ENCODE results near the gene MOCS1. TPM values are rescaled to one million over a fixed set of nuclear protein-coding genes. Genes with fewer than 3 reads are reported as not detected.

MOCS1 gene
- total RNA-seq, 1 donor from 2014 or later: 29.7 TPM

DNA sequence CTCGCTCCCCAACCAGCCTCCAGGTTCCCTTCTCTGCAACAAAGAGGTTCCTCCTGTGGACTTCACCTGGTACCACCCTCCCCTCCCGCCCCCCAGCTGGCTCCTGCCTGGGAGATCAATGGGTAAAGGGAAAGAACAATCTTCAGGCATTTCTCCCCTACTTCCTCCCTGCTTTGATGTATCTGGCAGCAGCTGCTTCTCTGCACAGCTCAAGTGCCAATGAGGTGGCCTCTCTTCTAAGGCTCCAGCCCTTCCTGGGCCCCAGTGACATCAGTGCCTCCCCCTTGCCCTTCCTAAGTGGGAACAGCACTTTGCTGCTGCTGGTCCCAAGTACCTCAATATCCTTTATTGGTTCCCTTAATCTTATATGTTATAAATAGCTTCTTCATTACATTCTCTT is 23.5 kb downstream of the MOCS1 start:
- DNase-seq: no peak
- intact Hi-C loops (cut with DNase I): no loop called here

DNA sequence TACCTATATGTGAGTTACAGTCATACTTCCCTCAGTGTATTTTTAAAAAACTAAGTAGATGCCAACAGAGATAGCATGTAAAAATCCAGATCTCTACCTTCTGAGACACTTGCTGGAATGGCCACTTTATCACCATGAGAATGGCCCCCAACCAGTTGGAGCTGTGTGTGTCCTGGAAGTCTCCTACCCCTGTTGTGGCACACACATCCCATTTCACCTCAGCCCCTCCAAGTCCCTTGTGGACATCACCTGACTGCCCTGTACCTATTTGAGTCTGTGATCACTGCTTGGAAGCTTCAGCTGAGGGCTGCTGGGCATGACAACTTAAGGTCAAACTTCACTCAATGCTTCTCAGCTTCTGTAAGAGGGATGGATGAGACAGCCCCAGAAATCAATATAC is 24.1 kb downstream of the MOCS1 start:
- intact Hi-C loops (cut with DNase I): no loop called here
- ATAC-seq (ENCODE audit: poor library complexity) (no peak), DNase-seq (no peak)

More for the DNA sequence above, 23.5 kb downstream of the MOCS1 start:
- no peak for ATAC-seq (ENCODE audit: poor library complexity)

DNA sequence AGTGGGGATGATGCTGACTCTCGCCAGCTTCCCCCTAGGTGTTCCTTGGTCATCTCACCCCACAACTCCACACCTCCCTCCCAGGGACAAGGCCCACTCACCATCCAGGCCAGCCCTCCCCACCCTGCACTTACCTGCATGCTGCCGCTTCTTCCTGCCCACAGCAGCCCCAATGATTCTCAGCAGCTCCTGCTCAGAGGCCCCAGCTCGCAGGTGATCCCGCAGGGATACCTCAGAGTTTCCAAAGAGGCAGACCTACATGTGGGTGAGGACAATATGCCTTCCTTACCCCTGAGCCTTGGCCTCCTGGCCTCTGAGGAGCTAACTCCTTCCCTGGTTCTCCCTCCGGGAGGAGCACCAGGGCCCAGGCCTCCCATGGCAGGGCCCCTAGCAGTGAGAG is 24.6 kb downstream of the MOCS1 start:
- intact Hi-C loops (cut with DNase I): no loop called here
- ATAC-seq (ENCODE audit: poor library complexity): no peak
- DNase-seq: no peak

DNA sequence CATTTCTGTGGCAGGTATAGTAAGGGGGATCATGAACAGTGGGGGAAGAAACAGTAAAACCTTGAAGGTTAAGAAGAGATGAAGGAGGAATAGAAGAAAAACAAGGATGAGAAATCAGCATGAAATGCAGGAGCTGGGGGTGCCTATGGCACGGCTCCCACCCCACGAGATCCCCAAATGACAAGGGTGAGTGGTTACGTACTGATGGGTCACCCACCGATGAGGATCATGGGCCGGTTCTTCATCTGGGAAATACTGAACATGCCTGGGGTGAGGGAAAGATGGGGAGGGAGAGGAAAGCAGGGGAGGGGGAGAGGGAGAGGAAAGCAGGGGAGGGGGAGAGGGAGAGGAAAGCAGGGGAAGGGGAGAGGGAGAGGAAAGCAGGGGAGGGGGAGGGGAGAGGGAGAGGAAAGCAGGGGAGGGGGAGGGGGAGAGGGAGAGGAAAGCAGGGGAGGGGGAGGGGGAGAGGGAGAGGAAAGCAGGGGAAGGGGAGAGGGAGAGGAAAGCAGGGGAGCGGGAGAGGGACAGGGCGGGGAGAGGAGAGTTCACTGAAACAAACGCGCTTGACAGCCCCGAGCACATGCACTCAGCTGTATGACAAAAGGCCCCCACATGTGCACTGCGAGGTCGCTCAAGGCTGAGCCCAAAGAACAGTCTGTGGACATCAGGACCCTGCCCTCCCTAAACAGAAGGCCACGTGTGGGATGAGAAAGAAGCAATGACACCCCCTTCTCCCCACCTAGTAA is 25.3 kb downstream of the MOCS1 start:
- ATAC-seq (ENCODE audit: poor library complexity) (no peak), DNase-seq (no peak)
- intact Hi-C loops (cut with DNase I): no loop called here

DNA sequence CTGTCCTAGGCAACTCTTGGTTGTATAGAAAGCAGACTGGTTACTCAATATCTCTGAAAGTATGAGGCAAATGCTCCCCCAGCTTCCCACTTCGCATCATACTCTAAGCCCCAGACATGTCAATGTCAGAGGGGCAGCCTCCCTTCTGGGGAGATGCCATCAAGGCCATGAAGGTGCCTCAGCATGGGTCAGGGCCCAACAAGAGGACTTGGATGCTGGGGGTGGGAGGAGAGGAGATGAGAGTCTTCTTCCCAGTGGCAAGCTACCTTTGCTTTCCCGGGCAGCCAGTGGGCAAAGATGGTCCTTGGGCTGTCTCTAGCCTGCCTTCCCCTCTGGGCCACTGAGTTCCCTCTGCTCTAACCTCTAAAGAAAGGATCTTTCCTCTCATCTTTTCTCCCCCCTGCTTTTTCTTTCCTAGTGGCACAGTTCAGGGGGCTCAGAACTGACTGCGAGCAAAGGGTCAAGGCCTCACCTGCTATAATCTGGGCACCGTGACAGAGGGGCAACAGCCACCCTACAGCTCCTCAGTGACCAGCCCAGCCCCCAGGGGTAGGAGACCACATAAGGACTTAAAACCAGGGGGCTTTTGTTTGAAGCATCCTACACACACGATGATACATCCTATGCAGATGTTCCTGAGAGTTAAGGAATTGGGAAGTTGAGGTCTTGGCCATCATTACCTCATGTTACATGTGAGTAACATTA is 26.2 kb downstream of the MOCS1 start:
- ATAC-seq (ENCODE audit: poor library complexity) (no peak), DNase-seq (no peak)
- intact Hi-C loops (cut with DNase I): no loop called here

DNA sequence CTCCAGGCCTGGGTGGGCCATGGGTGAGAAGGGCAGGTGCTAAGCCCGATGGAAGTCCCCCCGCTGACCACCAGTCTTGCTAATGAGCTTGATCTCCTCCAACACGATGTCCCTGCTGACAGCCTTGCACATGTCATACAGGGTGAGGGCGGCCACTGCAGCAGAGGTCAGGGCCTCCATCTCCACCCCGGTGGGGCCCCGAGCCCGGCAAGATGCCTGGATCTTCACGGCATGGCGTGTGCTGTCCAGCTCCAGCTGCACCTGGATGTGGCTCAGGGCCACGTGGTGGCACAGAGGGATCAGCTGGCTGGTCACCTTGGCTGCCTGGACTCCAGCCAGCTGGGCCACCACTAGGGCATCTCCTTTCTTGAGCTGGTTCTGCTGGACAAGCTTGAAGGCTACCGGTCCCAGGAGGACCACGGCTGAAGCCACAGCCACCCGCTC is 27.9 kb downstream of the MOCS1 start:
- intact Hi-C loops (cut with DNase I): no loop called here
- DNase-seq: no peak
- no peak for ATAC-seq (ENCODE audit: poor library complexity)

DNA sequence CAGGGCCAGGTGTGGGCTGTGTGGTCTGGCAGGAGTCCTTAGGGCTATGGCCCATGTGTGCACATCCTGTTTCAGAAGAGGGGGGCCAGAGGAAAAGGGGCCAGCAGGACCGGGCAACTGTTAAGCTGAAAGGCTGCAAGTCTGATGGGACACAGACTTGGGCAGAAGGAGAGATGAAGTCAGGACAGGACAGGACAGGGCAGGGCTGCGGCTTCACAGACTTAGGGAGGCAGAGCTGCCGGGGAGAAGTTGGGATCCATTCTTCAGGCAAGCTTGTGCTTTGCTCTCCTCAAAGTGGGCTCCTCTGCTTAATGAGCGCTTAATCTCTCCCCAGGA is 28.7 kb downstream of the MOCS1 start:
- intact Hi-C loops (cut with DNase I): no loop called here
- no peak for DNase-seq
- no peak for ATAC-seq (ENCODE audit: poor library complexity)

DNA sequence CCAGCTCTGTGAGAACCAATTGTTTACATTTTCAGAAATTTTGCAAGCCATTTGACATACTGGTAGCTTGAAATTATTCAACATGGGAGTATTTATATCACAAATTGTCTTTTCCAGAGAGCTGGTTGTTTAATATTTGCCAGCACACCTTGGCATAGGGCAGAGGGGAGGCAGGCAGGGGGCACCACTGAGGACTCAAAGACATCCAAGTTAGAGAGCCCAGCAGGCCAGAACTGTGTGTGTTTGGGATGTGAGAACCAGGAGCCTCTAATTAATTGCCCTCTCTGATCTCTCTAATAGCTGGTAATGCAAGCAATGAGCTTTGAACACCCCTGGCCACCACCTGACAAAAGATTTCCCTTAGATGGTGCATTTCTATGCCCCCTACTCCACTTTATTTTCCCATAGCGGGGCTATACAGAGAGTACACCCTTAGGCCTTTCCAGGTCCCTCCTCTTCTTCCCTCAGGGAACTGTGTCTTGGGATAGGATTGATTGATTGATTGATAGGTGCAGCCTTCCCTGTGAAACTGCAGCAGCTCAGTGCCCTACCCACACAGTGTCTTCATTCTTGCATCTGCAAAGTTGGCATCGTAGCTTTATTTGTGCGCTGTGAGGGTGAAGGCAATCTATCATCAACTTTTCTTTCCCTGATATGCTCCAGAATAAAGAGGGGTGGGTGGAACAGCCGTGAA is 29.2 kb downstream of the MOCS1 start:
- DNase-seq (no peak), ATAC-seq (ENCODE audit: poor library complexity) (no peak)
- intact Hi-C loops (cut with DNase I): no loop called here

DNA sequence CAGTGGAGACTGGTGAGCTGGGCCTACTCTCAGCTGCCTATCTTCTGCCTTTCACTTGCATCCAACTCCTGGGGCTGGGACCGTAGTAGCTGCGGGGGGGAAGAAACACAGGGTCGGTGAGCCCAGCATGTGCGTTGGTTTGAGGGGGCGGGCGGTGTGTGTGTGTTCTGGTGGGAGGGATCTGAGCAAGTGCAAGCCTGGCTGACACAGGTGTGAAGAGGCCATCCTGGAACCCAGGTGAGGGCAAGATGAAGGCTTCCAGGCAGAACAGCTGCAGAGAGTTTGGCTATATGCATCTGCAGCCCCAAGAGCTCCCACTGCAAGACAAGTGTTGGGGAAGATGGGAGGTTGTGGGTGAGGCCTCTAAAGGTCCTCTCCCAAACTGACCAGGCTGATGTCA is 30.6 kb downstream of the MOCS1 start:
- DNase-seq: no peak
- no peak for ATAC-seq (ENCODE audit: poor library complexity)
- intact Hi-C loops (cut with DNase I): no loop called here

DNA sequence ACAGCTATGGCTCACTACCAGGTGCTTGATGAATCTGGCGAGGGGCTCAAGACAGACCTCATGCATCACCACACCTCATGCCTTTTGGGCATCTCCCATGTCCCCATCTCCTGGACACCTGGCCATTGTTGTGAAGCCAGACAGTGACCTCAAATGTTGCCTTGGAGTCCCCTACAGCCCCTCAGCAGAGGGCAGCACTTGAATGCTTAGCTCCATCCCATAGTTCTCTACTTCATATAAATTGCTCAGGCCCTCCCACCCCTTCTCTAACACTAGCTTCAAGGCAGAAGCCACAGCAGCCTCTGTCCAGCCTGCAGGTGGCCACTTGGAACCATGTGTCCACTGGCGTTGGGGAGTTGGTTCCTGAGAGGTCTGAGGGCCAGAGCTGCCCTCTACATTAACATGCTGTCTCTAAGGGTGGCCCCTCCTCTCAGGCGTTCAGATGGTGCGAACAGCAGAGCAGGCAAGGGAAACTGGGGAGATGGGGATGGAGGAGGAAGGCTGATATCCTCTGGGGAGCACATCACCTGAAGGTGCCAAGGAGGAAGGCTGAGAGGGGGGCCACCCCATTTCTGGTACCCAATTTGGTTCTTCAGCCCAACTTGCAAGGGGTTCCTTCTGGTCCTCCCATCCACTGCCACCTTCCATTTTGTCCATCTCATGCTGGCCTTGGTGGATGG is 31.3 kb downstream of the MOCS1 start:
- DNase-seq (no peak), ATAC-seq (ENCODE audit: poor library complexity) (no peak)
- intact Hi-C loops (cut with DNase I): no loop called here

DNA sequence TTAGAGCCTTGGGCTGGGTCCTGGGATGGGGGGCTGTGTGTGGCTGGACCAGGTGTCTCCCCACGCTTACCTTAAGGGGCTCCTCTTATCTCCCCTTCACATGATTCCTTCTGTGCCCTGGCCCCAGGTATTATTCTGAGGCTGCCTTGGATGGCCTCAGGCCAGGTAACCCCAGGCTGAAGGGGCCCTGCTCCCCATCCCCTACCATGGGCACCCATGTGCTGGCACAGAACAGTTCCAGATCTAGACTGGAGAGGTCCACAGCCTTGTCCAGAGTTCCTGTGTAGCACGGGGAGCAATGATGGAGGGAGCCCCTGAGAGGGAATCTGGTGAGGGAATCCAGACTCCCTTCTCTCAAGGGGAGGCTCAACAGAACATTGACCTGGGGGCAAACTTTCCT is 32.1 kb downstream of the MOCS1 start:
- intact Hi-C loops (cut with DNase I): no loop called here
- DNase-seq (no peak), ATAC-seq (ENCODE audit: poor library complexity) (no peak)

DNA sequence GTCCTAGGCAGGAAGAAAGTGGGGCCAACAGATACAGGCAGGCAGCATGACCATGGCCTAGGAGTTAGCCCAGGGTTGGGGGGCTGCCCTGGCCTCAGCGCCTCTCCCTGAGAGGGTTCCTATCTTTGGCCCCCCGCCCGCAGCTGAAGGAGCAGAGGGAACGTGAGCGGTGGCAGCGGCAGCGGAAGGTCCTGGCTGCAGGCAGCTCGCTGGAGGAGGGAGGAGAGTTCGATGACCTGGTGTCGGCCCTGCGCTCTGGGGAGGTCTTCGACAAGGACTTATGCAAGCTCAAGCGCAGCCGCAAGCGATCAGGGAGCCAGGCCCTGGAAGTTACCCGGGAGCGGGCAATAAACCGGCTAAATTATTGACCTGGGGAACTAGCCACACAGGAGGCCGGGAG is 32.6 kb downstream of the MOCS1 start:
- ATAC-seq (ENCODE audit: poor library complexity) (no peak), DNase-seq (no peak)
- intact Hi-C loops (cut with DNase I): no loop called here

DNA sequence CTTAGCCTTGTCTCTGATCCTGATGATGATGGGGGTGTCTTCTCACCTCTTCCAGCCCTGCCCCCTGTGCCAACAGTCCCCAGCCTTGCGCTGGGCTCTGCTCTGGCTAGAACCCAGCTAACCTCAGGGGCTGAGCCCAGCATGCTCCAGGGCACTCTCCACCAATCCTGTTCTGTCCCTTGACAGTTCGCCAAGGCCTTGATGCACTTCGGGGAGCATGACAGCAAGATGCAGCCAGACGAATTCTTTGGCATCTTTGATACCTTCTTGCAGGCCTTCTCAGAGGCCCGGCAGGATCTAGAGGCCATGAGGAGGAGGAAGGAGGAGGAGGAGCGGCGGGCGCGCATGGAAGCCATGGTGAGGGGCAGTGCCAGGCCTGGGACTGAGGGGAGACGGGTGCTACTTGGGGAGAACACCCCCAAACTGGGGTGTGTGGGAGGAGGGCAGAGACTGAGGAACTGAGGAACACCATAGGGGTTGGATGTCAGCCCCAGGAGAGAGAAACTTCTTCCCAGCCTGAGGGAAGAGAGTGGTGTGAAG is 33.1 kb downstream of the MOCS1 start:
- DNase-seq (no peak), ATAC-seq (ENCODE audit: poor library complexity) (no peak)
- intact Hi-C loops (cut with DNase I): no loop called here

DNA sequence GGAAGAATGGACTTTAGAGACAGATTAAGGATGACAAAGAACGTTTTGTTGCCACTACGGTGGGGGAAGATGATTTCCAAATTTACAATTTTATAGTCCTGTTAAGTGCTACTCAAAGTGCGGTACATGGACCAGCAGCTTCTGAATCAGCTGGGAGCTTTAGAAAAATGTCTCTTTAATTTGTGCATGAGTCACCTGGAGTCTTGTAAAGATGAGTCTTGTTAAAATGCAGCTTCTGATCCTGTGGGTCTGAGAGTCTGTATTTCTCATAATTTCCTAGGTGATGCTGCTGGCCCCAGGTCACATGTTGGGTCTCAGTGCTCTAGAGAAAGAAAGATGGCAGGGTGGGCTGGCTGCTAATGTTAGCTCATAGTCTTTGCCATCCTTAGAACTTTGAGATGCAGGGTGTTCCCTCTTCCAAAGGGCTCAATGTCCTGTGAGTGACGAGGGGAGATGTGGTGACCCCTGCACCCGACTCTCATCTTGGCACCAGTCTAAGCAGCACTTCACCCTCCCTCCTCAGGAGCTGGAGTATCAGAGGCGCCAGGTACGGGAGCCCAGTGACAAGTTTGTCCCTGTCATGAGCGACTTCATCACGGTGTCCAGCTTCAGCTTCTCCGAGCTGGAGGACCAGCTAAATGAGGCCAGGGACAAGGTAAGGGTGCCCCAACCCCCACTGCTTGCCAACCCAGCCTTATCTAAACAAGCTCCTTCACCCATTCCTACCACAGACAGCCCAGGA is 34.5 kb downstream of the MOCS1 start:
- DNase-seq (no peak), ATAC-seq (ENCODE audit: poor library complexity) (no peak)
- intact Hi-C loops (cut with DNase I): no loop called here

DNA sequence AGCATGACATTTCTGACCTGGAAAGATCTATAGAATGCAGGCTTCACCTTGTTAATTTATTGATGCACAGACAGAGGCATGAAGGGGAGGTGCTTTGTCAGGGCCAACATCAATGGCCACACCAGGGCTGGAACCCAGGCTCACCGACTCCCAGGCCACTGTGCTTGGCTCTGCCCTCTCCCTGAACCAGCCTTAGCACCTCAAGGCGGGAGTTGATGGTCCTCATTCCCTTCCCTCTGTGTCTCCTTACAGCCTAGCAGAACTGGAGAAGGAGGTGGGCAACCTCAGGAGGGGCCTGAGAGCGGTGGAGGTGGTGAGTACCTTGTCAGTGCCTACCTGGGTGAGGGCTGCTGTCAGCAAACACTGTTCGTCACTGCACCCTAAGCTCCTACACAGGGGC is 35.6 kb downstream of the MOCS1 start:
- intact Hi-C loops (cut with DNase I): no loop called here
- ATAC-seq (ENCODE audit: poor library complexity): no peak
- no peak for DNase-seq

DNA sequence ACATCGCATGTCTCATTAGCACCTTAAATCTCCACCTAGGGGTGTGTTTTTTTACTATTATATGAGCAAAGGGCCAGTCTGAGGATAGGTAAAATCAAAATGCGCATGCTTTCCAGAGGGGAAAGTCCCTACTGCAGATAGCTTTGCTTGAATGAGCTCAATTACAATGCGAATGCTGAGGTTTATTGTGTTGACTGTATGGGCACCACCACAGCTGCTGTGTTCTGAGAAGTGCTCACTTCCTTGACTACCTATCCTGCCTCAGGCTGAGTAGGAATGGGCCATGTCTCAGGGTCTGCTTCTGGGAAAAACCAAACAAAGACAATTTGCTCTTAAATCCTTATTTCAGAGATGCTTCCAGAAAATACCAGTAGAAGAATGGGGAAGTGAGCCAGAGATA is 36.6 kb downstream of the MOCS1 start:
- intact Hi-C loops (cut with DNase I): no loop called here
- DNase-seq (no peak), ATAC-seq (ENCODE audit: poor library complexity) (no peak)

DNA sequence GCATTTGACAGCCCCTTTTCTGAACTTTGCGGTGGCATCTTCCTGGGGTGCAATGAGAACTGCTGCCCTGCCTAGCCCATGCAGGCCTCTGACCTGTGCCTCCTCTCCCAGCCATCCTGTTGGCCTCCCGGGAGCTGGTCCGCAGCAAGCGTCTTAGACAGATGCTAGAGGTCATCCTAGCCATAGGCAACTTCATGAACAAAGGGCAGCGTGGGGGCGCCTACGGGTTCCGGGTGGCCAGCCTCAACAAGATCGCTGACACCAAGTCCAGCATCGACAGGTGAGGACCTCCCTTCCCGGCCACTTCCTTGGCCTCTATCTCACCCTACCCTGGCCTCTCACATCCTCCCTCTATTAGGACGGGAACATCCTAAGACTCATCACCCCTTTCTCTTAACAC is 37.6 kb downstream of the MOCS1 start:
- DNase-seq (no peak), ATAC-seq (ENCODE audit: poor library complexity) (no peak)
- intact Hi-C loops (cut with DNase I): no loop called here

DNA sequence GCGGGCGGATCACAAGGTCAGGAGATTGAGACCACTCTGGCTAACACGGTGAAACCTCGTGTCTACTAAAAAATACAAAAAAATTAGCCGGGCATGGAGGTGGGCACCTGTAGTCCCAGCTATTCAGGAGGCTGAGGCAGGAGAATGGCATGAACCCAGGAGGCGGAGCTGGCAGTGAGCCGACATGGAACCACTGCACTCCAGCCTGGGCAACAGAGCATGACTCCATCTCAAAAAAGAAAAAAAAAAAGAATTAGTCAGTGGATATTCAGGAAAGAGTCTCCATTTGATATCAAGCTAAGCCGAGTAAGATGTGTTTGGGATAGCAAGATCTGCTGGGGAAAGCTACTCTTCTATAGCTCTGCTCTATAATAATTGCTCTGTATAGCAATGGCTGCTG is 41.0 kb downstream of the MOCS1 start:
- ATAC-seq (ENCODE audit: poor library complexity): no peak
- DNase-seq: no peak
- intact Hi-C loops (cut with DNase I): loop anchor here (2.0 kb wide), 1 partner anchor 516 kb away; no protein-coding TSS in a partner anchor

Measured in Right ventricle myocardium superior (tissue), 1 donor.